HEK293 (cell line): ENCODE measurements around the gene CACNA1B.
"Not testable (repeated sequence)": the region's sequence is repeated elsewhere in the genome, so short reads cannot be mapped to it uniquely, and the experiment has no call there.

Experiments used
- CTCF ChIA-PET: fragments of 350-600 bp; formaldehyde crosslinking; extraction: SDS; loops from one replicate; lab custom pipeline; 2021; ENCODE audit warnings: antibody characterized with exemption; lab: Yijun Ruan, JAX
- POLR2A ChIA-PET: fragments of 300-600 bp; formaldehyde crosslinking; extraction: SDS; loops from one replicate; lab custom pipeline; 2020; ENCODE audit warnings: antibody characterized with exemption, inconsistent platforms; lab: Yijun Ruan, JAX
- H3K27ac ChIP-seq: fragments of 200-500 bp; sonication (Bioruptor generic); 2 replicates; pipeline ENCODE4 v1.5.1; 2014; ENCODE audit warnings: low read depth, low read length, control low read depth, inconsistent platforms; ENCODE audit errors: extremely low read depth
- H3K36me3 ChIP-seq, 2 experiments: fragments of 200-500 bp in 1 of 2; sonication (Bioruptor generic) in 1 of 2; 1 replicate in 1 of 2; 2 replicates in 1 of 2; pipeline ENCODE4 v1.5.1; 2014 to 2017; ENCODE audit warnings: inconsistent platforms in 2 of 2, low read length in 2 of 2; ENCODE audit not compliant: control insufficient read depth in 2 of 2, insufficient read depth in 1 of 2
- H3K4me1 ChIP-seq: fragments of 200-500 bp; sonication (Bioruptor generic); 2 replicates; pipeline ENCODE4 v1.5.1; 2014; ENCODE audit warnings: mild to moderate bottlenecking, low read length, inconsistent platforms; ENCODE audit not compliant: control insufficient read depth, insufficient read depth
- H3K4me3 ChIP-seq: 2 replicates; pipeline ENCODE4 v1.5.1; 2011; ENCODE audit warnings: low read depth, mild to moderate bottlenecking, control low read depth, low read length, moderate library complexity
- H3K9me3 ChIP-seq: fragments of 200-500 bp; sonication (Bioruptor generic); 2 replicates; pipeline ENCODE4 v1.5.1; 2014; ENCODE audit warnings: low read depth, low read length, inconsistent platforms; ENCODE audit not compliant: control insufficient read depth, insufficient read depth
- ZNF707 ChIP-seq: fragments of 450-650 bp; formaldehyde crosslinking; IDR thresholded peaks from 2 replicates; pipeline ENCODE4 v1.5.1; 2016; ENCODE audit warnings: missing biosample characterization, missing genetic modification characterization
- TF ChIP-seq, protein P1 (sequence below): fragments of 450-650 bp; formaldehyde crosslinking; IDR thresholded peaks from 2 replicates; pipeline ENCODE4 v1.5.1; 2016; ENCODE audit warnings: missing biosample characterization, missing genetic modification characterization, borderline replicate concordance

Gene CACNA1B

DNA sequence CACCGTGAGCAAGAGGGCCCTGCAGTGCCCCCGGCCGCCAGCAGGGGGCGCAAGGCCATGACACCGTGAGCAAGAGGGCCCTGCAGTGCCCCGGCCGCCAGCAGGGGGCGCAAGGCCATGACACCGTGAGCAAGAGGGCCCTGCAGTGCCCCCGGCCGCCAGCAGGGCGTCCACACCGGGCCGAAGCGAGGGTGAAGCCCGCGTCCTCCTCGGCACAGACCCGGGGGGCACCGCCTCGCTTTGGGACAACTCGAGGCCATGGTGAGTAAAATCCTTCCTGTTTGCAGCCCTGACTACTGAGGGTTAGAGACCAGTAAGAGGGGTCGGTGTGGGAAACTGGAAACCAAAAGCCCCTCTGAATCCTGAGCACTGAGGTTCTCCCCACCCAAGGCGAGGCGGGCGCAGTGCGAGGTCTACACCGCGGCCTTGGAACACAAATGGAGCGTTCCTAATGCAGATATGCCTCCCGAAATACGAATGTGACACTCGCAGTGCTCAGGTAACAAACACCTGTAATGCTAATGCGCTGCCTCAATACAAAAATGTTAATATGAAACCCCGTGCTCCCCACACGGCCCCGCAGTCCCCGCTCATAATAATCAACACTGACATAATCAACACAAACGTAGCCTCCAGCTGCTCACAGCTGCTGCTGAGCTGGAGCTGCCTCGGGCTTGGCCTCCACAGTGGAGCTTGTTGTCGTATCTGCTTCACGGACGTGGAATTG is 249.4 kb downstream of the CACNA1B start:
- H3K27ac ChIP-seq, CTCF ChIA-PET, H3K4me3 ChIP-seq, POLR2A ChIA-PET, H3K9me3 ChIP-seq, H3K4me1 ChIP-seq, H3K36me3 ChIP-seq: not testable (repeated sequence)

DNA sequence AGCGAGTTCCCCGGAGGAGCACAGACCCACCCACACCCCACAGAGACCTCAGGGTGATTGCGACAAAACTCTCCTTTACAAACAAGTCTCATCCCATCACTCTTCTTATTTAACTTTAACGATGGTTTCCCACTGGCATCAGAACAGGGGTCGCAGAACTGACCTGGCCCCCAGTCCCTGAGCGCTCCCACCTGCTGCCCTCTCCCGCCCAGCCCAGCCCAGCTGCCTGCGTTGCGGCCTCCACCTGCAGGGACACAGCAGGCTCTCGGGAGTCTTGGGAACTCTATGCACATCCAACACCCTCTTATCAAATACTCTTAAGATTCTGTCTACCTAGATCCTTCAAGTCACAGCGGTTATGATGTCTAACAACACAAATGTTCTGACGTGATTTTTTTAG is 250.4 kb downstream of the CACNA1B start:
- CTCF ChIA-PET, H3K9me3 ChIP-seq: not testable (repeated sequence)

DNA sequence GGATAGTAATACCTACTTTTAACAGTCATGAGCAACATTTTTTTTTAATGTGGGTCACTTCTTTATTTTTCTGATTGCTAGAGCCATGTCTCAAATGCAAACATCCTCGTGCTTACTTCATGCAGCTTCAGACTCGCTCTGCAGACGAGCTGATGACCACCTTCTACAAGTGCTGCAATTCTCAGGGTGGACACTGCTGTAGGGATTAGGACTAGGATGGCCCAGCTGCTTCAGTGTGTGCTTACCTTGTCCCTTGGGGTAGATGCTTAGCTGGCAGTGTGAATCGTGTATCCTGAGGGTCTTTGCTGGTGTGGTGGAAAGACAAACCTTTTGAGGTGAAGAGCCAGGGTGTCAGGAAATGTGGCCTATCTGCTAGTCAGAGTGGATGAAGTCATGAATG is 251.7 kb downstream of the CACNA1B start:
- H3K36me3 ChIP-seq, H3K4me3 ChIP-seq, H3K27ac ChIP-seq, H3K4me1 ChIP-seq, H3K9me3 ChIP-seq, POLR2A ChIA-PET, CTCF ChIA-PET: not testable (repeated sequence)

More for the DNA sequence above, 250.4 kb downstream of the CACNA1B start:
- H3K4me3 ChIP-seq, H3K4me1 ChIP-seq, POLR2A ChIA-PET, H3K36me3 ChIP-seq, H3K27ac ChIP-seq: not testable (repeated sequence)

DNA sequence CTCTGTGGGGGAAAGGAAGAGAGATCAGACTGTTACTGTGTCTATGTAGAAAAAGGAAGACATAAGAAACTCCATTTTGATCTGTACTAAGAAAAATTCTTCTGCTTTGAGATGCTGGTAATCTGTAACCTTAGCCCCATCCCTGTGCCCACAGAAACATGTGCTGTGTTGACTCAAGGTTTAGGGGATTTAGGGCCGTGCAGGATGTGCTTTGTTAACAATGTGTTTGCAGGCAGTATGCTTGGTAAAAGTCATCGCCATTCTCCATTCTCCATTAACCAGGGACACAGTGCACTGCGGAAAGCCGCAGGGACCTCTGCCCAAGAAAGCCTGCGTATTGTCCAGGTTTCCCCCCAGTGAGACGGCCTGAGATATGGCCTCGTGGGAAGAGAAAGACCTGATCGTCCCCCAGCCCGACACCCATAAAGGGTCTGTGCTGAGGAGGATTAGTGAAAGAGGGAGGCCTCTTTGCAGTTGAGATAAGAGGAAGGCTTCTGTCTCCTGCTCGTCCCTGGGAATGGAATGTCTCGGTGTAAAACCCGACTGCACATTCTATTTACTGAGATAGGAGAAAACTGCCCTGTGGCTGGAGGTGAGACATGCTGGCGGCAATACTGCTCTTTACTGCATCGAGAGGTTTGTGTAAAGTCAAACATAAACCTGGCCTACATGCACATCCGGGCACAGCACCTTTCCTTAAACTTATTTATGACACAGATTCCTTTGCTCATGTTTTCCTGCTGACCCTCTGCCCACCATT is 255.5 kb downstream of the CACNA1B start:
- POLR2A ChIA-PET, H3K4me3 ChIP-seq, H3K36me3 ChIP-seq, H3K27ac ChIP-seq, H3K4me1 ChIP-seq, H3K9me3 ChIP-seq, CTCF ChIA-PET: not testable (repeated sequence)

DNA sequence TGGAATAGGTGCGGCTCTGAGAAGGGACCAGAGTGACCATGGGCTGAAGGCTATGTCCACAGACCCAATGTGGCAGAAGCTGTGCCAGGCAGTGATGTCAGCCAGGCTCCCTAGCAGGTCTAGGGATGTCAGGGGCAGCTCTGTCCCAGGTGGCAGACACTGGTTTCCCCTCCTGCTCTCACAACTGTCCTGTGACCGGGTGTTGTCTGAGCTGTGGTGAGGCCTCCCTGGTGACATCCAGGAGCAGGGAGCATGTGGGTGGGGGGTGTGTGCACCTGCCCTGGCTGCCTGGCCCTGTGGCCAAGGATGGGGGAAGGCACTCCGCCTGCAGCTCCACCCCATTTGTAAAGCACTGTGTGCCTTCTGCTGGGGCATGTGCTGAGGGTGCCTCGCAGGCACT is 257.0 kb downstream of the CACNA1B start:
- H3K27ac ChIP-seq, H3K4me3 ChIP-seq, H3K36me3 ChIP-seq, H3K9me3 ChIP-seq, CTCF ChIA-PET, H3K4me1 ChIP-seq, POLR2A ChIA-PET: not testable (repeated sequence)

DNA sequence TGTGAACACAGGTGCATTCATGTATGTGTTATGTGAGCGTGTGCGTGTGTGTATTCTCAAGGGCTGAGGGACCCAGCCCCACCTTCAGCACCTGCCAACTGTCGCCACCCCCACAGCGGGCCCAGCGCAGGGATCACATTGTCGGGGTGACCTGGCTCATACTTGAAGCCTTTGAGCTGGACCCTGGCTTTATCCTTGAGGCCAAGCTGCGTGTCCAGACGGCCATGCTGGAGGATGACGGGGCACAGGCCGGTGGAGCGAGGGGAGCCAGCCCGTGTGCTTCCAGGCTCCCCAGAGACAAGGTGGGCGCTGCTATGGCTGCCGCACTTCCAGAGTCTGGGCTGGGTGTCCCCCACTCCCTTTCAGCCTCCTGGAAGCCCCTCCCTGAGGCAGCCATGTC is 261.5 kb downstream of the CACNA1B start:
- H3K36me3 ChIP-seq, H3K9me3 ChIP-seq, H3K27ac ChIP-seq, H3K4me3 ChIP-seq, H3K4me1 ChIP-seq, CTCF ChIA-PET, POLR2A ChIA-PET: not testable (repeated sequence)

DNA sequence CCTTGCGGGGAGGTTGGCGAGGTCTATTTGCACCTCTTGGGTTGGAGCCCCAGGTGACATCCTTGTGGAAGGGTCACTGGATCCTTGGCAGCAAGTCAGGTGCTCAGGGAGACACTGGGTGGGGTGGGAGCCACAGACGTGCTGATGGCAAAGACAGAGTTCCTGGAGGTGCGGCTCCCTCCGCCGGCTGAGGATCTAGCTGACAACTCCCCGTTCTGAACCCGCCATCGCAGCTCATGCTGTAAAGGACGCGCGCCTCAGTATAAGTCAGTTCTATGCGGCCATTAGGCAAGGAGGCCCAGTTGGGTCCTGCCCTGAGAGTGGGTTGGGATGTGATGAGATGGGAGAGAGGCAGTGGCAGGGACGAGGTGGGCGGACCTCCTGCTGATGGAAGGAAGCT is 263.4 kb downstream of the CACNA1B start:
- H3K27ac ChIP-seq, POLR2A ChIA-PET, H3K9me3 ChIP-seq, H3K4me1 ChIP-seq, H3K4me3 ChIP-seq, H3K36me3 ChIP-seq, CTCF ChIA-PET: not testable (repeated sequence)

DNA sequence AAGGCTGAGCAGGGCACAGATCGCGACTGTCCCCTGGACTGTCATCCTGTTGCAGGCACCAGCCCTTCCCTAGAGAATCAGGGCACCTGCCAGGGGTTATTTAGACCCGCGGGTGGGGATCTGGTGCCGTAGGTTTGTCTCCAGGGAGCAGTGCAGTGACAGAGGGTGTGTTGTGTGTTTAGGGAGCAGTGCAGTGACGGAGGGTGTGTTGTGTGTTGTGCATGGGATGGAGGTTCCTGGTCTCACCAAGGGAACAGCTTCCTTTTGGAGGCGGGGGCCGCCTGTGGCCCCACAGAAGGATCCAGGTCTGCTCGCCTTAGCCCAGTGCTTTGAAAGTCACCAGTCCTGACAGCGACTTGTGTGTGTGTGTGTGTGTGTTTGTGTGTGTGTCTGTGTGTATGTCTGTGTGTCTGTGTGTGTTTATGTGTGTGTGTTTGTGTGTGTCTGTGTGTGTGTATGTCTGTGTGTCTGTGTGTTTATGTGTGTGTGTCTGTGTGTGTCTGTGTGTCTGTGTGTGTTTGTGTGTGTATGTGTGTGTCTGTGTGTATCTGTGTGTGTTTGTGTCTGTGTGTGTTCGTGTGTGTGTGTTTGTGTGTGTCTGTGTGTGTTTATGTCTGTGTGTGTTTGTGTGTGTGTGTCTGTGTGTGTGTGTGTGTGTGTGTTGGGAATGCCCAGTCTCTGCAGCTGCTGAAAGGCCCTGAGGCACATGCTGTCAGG is 265.1 kb downstream of the CACNA1B start:
- H3K36me3 ChIP-seq, POLR2A ChIA-PET, H3K9me3 ChIP-seq, CTCF ChIA-PET, H3K27ac ChIP-seq, H3K4me3 ChIP-seq, H3K4me1 ChIP-seq: not testable (repeated sequence)
- TF ChIP-seq, protein P1, sequence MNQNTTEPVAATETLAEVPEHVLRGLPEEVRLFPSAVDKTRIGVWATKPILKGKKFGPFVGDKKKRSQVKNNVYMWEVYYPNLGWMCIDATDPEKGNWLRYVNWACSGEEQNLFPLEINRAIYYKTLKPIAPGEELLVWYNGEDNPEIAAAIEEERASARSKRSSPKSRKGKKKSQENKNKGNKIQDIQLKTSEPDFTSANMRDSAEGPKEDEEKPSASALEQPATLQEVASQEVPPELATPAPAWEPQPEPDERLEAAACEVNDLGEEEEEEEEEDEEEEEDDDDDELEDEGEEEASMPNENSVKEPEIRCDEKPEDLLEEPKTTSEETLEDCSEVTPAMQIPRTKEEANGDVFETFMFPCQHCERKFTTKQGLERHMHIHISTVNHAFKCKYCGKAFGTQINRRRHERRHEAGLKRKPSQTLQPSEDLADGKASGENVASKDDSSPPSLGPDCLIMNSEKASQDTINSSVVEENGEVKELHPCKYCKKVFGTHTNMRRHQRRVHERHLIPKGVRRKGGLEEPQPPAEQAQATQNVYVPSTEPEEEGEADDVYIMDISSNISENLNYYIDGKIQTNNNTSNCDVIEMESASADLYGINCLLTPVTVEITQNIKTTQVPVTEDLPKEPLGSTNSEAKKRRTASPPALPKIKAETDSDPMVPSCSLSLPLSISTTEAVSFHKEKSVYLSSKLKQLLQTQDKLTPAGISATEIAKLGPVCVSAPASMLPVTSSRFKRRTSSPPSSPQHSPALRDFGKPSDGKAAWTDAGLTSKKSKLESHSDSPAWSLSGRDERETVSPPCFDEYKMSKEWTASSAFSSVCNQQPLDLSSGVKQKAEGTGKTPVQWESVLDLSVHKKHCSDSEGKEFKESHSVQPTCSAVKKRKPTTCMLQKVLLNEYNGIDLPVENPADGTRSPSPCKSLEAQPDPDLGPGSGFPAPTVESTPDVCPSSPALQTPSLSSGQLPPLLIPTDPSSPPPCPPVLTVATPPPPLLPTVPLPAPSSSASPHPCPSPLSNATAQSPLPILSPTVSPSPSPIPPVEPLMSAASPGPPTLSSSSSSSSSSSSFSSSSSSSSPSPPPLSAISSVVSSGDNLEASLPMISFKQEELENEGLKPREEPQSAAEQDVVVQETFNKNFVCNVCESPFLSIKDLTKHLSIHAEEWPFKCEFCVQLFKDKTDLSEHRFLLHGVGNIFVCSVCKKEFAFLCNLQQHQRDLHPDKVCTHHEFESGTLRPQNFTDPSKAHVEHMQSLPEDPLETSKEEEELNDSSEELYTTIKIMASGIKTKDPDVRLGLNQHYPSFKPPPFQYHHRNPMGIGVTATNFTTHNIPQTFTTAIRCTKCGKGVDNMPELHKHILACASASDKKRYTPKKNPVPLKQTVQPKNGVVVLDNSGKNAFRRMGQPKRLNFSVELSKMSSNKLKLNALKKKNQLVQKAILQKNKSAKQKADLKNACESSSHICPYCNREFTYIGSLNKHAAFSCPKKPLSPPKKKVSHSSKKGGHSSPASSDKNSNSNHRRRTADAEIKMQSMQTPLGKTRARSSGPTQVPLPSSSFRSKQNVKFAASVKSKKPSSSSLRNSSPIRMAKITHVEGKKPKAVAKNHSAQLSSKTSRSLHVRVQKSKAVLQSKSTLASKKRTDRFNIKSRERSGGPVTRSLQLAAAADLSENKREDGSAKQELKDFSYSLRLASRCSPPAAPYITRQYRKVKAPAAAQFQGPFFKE (tag by site-specific recombination) = 0 out of 2 replicates have a peak, but pooled peaks have one; percentile 56
- 0 out of 2 replicates have a peak, but pooled peaks have one; percentile 54 for TF ChIP-seq ZNF707
